ENCODE results near the gene CDC37L1.

DNA sequence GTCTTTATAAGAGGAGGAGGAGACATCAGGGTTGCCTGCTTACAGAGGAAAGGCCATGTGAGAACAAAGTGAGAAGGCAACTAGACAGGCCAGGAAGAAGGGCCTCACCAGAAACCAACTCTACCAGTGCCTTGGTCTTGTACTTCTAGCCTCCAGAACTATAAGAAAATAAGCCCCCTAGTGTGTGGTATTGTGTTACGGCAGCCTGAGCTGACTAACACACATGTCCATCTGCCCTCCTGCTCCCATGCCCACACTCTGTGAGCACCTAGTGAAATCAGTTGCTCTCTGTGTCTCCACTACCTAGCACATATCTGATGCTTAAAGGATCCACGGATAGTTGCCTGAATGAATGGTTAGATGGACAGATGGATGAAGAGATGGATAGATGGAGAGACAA is 54.8 kb downstream of the CDC37L1 start:
- TF ChIP-seq CTCF (IDR thresholded peaks at IDR 0.05; ENCODE audit: low read length) = no peak
- TF ChIP-seq EZH2 (IDR thresholded peaks at IDR 0.05; ENCODE audit: borderline replicate concordance, low read length) = no peak
